SU-DHL-6 (cell line): Measurements from ENCODE around the gene ALDOB.

Source experiments
- EZH2phosphoT487 ChIP-seq: fragments of 200-600 bp; sonication (generic), shearing (Covaris generic); conservative IDR thresholded peaks from 2 replicates; pipeline ENCODE4 v1.6.1; 2018; ENCODE audit warnings: mild to moderate bottlenecking, antibody characterized with exemption, low read length, moderate library complexity, mixed read lengths
- TF ChIP-seq, protein P1 (sequence below): fragments of 200-600 bp; sonication (generic); IDR thresholded peaks from one replicate; pipeline ENCODE4 v1.5.1; 2017; ENCODE audit warnings: antibody characterized with exemption, mild to moderate bottlenecking, low read length, moderate library complexity; ENCODE audit not compliant: insufficient read depth, poor library complexity, severe bottlenecking

DNA sequence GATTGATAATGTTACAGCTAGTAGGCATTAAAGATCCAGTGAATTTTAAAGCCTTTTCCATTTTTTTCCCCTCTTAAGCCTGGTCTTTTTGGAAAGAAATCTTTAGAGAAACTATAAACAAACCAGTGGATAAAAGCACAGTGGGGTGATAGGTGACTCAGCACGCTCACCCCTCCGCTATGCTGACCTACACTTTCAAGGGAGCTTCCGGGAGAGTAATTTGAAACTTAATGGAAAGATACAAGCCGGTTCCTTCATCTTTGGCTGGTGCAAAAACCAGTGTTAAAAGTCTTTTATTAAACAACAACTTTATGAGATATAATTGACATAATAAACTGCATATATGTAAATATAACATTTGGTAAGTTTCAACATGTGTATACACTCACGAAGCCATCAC is 27.0 kb upstream of the ALDOB start:
- TF ChIP-seq, protein P1, sequence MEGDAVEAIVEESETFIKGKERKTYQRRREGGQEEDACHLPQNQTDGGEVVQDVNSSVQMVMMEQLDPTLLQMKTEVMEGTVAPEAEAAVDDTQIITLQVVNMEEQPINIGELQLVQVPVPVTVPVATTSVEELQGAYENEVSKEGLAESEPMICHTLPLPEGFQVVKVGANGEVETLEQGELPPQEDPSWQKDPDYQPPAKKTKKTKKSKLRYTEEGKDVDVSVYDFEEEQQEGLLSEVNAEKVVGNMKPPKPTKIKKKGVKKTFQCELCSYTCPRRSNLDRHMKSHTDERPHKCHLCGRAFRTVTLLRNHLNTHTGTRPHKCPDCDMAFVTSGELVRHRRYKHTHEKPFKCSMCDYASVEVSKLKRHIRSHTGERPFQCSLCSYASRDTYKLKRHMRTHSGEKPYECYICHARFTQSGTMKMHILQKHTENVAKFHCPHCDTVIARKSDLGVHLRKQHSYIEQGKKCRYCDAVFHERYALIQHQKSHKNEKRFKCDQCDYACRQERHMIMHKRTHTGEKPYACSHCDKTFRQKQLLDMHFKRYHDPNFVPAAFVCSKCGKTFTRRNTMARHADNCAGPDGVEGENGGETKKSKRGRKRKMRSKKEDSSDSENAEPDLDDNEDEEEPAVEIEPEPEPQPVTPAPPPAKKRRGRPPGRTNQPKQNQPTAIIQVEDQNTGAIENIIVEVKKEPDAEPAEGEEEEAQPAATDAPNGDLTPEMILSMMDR: no peak
- TF ChIP-seq EZH2phosphoT487: no peak
